Calu3 (cell line): ENCODE results near the gene KIFAP3. TPM values are rescaled to one million over a fixed set of nuclear protein-coding genes. Genes with fewer than 3 reads are reported as not detected.
"Not testable (repeated sequence)": the region's sequence is repeated elsewhere in the genome, so short reads cannot be mapped to it uniquely, and the experiment has no call there.

Experiments
- BruUV-seq: library from RNA; stranded (reverse); fragments of 400-500 nt; replicated peaks from 2 replicates; lab custom pipeline; 2021; lab: Mats Ljungman, UMichigan
- CTCF ChIA-PET: fragments of 300-600 bp; sonication (Branson Sonifier 250); formaldehyde crosslinking; loops from one replicate; lab custom pipeline; 2022; ENCODE audit warnings: antibody characterized with exemption; lab: Charles Lee
- DNase-seq: peaks from one replicate; pipeline ENCODE4 v3.0.0; 2022
- H3K27ac Mint-ChIP-seq: one replicate; pipeline ENCODE4 v1.8.0; 2022; ENCODE audit warnings: mixed read lengths; ENCODE audit not compliant: unreplicated experiment
- H3K27me3 Mint-ChIP-seq: one replicate; pipeline ENCODE4 v1.8.0; 2022; ENCODE audit warnings: mixed read lengths; ENCODE audit not compliant: unreplicated experiment
- H3K36me3 Mint-ChIP-seq: one replicate; pipeline ENCODE4 v1.8.0; 2022; ENCODE audit warnings: mild to moderate bottlenecking, moderate library complexity, mixed read lengths; ENCODE audit not compliant: insufficient read depth, unreplicated experiment
- H3K4me1 Mint-ChIP-seq: one replicate; pipeline ENCODE4 v1.8.0; 2022; ENCODE audit warnings: mild to moderate bottlenecking, low read depth, mixed read lengths; ENCODE audit not compliant: unreplicated experiment
- H3K4me3 Mint-ChIP-seq: one replicate; pipeline ENCODE4 v1.8.0; 2022; ENCODE audit warnings: mild to moderate bottlenecking, low read depth, moderate library complexity, mixed read lengths; ENCODE audit not compliant: unreplicated experiment
- H3K9me3 Mint-ChIP-seq: one replicate; pipeline ENCODE4 v1.8.0; 2022; ENCODE audit warnings: low read depth, mixed read lengths; ENCODE audit not compliant: unreplicated experiment
- intact Hi-C: fragments of 100-400 bp; cut with micrococcal nuclease; formaldehyde crosslinking; loops from one replicate; pipeline ENCODE4 v1.10.0; 2022; ENCODE audit not compliant: unreplicated experiment
- total RNA-seq: library from RNA; stranded (reverse); gene quantifications from 2 replicates; pipeline ENCODE4 v1.2.3, GENCODE V29; 2022
- TF ChIP-seq, protein P1 (sequence below): fragments of 200-600 bp; IDR thresholded peaks from one replicate; pipeline ENCODE4 v1.8.0; 2022; ENCODE audit warnings: antibody characterized with exemption; ENCODE audit not compliant: unreplicated experiment

KIFAP3 gene
- total RNA-seq, 1 experiment from 2014 or later = 16.2 TPM

DNA sequence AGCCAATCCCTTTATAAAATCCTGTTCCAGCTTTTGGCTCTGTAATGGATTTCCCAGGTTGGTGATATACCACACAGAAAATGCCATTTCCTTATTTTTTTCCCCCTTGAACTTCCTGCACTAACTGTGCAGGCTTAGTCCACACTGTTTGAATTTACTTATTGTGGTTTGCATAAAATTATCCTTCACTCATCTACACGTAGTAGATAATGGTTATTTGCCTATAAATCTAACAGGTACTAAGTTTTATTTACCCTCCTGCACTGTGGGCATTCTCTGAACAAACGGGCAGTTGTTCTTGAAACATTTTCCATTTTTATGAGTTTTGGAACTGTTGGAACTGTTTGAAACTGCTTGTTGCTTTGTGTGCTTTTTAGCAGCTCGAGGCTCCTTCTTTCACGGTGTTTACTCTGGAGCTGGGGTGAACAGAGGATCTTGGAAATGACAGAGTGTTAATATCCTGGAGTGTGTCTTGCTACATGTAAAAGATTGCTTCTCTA, 23.0 kb upstream of the KIFAP3 start:
- intact Hi-C loops = loop anchor here (5.0 kb wide), 1 partner anchor 130 kb away; no protein-coding TSS in a partner anchor
- Mint-ChIP-seq H3K4me3 (no peak overlapping the region), H3K27me3 (no peaks in the 10 kb centered on the region), H3K36me3 (no peaks in the 10 kb centered on the region), H3K9me3 (no peaks in the 10 kb centered on the region), H3K4me1 (no peaks in the 10 kb centered on the region), H3K27ac (no peak overlapping the region)
- CTCF ChIA-PET = interaction anchor here (0.7 kb wide), 1 partner anchor 36 kb away, joined by 3 read pairs; no protein-coding TSS in a partner anchor
- DNase-seq = no peak
- TF ChIP-seq, protein P1, sequence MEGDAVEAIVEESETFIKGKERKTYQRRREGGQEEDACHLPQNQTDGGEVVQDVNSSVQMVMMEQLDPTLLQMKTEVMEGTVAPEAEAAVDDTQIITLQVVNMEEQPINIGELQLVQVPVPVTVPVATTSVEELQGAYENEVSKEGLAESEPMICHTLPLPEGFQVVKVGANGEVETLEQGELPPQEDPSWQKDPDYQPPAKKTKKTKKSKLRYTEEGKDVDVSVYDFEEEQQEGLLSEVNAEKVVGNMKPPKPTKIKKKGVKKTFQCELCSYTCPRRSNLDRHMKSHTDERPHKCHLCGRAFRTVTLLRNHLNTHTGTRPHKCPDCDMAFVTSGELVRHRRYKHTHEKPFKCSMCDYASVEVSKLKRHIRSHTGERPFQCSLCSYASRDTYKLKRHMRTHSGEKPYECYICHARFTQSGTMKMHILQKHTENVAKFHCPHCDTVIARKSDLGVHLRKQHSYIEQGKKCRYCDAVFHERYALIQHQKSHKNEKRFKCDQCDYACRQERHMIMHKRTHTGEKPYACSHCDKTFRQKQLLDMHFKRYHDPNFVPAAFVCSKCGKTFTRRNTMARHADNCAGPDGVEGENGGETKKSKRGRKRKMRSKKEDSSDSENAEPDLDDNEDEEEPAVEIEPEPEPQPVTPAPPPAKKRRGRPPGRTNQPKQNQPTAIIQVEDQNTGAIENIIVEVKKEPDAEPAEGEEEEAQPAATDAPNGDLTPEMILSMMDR = no peak
- BruUV-seq = no TSS peak

DNA sequence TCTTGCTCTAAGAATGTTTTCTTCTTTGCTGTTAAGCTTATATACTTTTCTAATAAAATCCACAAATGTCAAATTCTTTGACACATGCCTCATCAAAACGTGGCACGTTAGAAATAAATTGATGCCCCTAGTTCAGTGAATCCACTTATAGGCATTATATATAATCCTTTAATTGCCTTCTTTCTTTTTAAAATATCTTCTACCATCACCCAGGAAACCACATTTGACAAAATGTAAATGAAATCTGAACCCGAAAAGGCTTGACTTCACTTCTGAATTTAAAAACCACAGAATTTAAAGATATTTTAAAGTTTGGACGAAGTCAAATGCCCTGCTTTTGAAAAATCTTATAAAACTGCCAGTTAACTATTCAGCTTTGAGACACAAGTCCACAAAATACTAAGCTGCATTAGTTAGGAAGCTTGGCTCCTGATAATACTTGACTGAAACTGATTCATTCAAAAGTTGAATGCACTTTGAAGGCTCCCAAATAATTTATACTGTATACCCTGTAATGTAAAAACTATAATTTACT, 22.4 kb upstream of the KIFAP3 start:
- Mint-ChIP-seq H3K4me3 (no peak overlapping the region), H3K27ac (no peak overlapping the region), H3K36me3 (no peaks in the 10 kb centered on the region), H3K9me3 (no peaks in the 10 kb centered on the region), H3K4me1 (no peaks in the 10 kb centered on the region), H3K27me3 (no peaks in the 10 kb centered on the region)
- no peak for DNase-seq
- no TSS peak for BruUV-seq
- intact Hi-C loops = loop anchor here (5.0 kb wide), 1 partner anchor 130 kb away; no protein-coding TSS in a partner anchor
- TF ChIP-seq, protein P1 = no peak
- CTCF ChIA-PET = no interaction called here

DNA sequence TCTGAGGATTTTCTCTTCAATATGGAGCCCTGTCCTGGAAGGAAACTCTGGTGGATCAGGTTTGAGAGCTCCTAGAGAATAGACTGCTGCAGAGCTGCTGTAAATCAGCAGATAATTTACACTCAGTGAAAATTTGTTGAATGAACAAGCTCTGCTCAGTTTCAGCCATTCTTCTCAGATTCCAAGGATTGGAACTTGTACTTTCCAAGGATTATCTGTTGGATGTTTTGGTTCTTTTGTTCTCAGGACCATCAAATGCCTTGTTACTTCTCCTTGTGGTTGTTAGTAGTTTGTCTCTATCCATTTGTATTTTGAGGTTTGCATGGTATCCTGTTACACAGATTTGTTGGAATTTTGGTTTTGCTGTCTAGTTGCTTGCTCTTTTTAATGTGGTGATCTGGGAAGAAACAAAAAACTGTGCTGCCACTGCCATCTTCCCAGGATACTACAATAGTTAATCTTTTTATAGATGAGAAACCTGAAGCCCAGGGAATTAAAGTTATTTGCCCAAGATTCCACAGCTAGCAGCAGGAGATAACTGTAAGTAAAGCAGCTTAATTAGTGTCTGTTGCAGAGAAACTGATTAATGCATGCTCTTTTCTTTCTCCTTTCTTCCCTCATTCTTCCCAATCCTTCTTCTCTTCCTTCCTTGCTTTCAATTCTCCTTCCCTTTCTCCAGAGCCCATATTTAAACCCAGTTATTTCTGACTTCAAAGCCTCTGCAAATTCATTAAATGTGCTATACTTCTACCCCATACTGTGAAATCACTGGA, 21.7 kb upstream of the KIFAP3 start:
- no peaks in the 10 kb centered on the region for H3K36me3 Mint-ChIP-seq
- intact Hi-C loops = loop anchor here (5.0 kb wide), 1 partner anchor 131 kb away; no protein-coding TSS in a partner anchor
- no peaks in the 10 kb centered on the region for H3K4me1 Mint-ChIP-seq
- no peaks in the 10 kb centered on the region for H3K27me3 Mint-ChIP-seq
- H3K27ac Mint-ChIP-seq = no peak overlapping the region
- DNase-seq = no peak
- CTCF ChIA-PET = interaction anchor here (0.7 kb wide), 1 partner anchor 240 kb away, joined by 4 read pairs; no protein-coding TSS in a partner anchor
- no TSS peak for BruUV-seq
- TF ChIP-seq, protein P1 = no peak
- H3K4me3 Mint-ChIP-seq = no peak overlapping the region
- no peaks in the 10 kb centered on the region for H3K9me3 Mint-ChIP-seq

DNA sequence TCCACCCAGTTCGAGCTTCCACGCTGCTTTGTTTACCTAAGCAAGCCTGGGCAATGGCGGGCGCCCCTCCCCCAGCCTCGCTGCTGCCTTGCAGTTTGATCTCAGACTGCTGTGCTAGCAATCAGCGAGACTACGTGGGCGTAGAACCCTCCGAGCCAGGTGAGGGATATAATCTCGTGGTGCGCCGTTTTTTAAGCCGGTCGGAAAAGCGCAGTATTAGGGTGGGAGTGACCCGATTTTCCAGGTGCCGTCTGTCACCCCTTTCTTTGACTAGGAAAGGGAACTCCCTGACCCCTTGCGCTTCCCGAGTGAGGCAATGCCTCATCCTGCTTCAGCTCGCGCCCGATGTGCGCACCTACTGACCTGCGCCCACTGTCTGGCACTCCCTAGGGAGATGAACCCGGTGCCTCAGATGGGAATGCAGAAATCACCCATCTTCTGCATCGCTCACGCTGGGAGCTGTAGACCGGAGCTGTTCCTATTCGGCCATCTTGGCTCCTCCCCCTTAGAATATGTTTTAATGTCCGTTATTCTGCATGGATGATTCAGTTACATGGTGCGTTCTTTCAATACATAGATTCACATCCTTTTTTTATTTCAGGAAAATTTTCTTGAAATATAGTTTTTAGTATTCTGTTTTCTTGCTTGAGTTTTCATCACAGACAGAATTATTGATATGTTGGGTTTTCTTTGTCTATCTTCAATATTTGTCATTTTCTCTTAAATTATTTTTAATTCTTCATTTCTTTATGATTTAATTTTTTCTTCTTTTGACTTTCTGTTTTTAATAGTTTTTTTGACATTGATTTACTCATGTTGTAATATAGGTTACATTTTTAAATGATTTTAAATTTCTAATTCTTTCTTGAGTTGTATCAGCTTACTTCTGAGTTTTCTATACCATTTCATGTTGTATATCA, 20.5 kb upstream of the KIFAP3 start:
- intact Hi-C loops = loop anchor here (5.0 kb wide), 1 partner anchor 132 kb away; no protein-coding TSS in a partner anchor
- H3K36me3 Mint-ChIP-seq, DNase-seq, H3K9me3 Mint-ChIP-seq, BruUV-seq, H3K27me3 Mint-ChIP-seq, H3K27ac Mint-ChIP-seq, CTCF ChIA-PET, H3K4me1 Mint-ChIP-seq, H3K4me3 Mint-ChIP-seq: not testable (repeated sequence)
